SK-N-SH (cell line): Measurements from ENCODE around the gene SESN2. TPM values are rescaled to one million over a fixed set of nuclear protein-coding genes. Genes with fewer than 3 reads are reported as not detected.

Experiments
- CTCF ChIA-PET: fragments of 300-600, 350-600 bp; formaldehyde crosslinking; extraction: SDS; loops from one replicate; lab custom pipeline; 2021; lab: Yijun Ruan, JAX
- POLR2A ChIA-PET: fragments of 350-600 bp; sonication (Branson Sonifier 250); formaldehyde crosslinking; extraction: SDS; loops from one replicate; lab custom pipeline; 2020; ENCODE audit warnings: antibody characterized with exemption, inconsistent platforms; lab: Yijun Ruan, JAX
- DNase-seq: peaks from one replicate; pipeline ENCODE4 v3.0.0; 2012
- H2AFZ ChIP-seq: fragments of 200-600 bp; sonication (generic); 2 replicates; pipeline ENCODE4 v1.8.1; 2016; ENCODE audit warnings: antibody characterized with exemption, mild to moderate bottlenecking, low read depth
- H3F3A ChIP-seq: fragments of 200-600 bp; sonication (generic); replicated peaks from 2 replicates; pipeline ENCODE3; 2016; ENCODE audit warnings: antibody characterized with exemption, mild to moderate bottlenecking; ENCODE audit not compliant: insufficient read depth
- H3K27ac ChIP-seq, 2 experiments: fragments of 200-500 bp in 1 of 2; fragments of 200-600 bp in 1 of 2; sonication (Bioruptor generic) in 1 of 2; sonication (generic), shearing (Covaris generic) in 1 of 2; 2 replicates each; pipeline versions ENCODE4 v1.5.1 to v1.6.1; 2014 to 2016; ENCODE audit warnings: low read depth in 2 of 2, inconsistent platforms in 1 of 2, low read length in 1 of 2, mild to moderate bottlenecking in 1 of 2, mixed read lengths in 1 of 2
- H3K27me3 ChIP-seq: fragments of 200-600 bp; sonication (generic), shearing (Covaris generic); 2 replicates; pipeline ENCODE4 v1.6.1; 2016; ENCODE audit warnings: mixed run types; ENCODE audit not compliant: insufficient read depth
- H3K36me3 ChIP-seq, 2 experiments: fragments of 200-500 bp in 1 of 2; fragments of 200-600 bp in 1 of 2; sonication (Bioruptor generic) in 1 of 2; sonication (generic) in 1 of 2; replicated peaks in 1 of 2; 2 replicates each; pipeline versions ENCODE3 to v1.5.1; 2014 to 2016; ENCODE audit warnings: low read length in 1 of 2, mild to moderate bottlenecking in 1 of 2; ENCODE audit not compliant: insufficient read depth in 2 of 2, control insufficient read depth in 1 of 2
- H3K4me1 ChIP-seq, 2 experiments: fragments of 200-500 bp in 1 of 2; fragments of 200-600 bp in 1 of 2; sonication (Bioruptor generic) in 1 of 2; sonication (generic), shearing (Covaris generic) in 1 of 2; 2 replicates each; pipeline versions ENCODE4 v1.5.1 to v1.6.1; 2014 to 2016; ENCODE audit warnings: low read depth in 1 of 2, low read length in 1 of 2, mixed run types in 1 of 2; ENCODE audit not compliant: insufficient read depth in 2 of 2, control insufficient read depth in 1 of 2
- H3K4me2 ChIP-seq: fragments of 200-600 bp; sonication (generic), shearing (Covaris generic); 2 replicates; pipeline ENCODE4 v1.6.1; 2017; ENCODE audit warnings: mixed run types
- H3K4me3 ChIP-seq, 2 experiments: fragments of 200-500 bp in 1 of 2; fragments of 200-600 bp in 1 of 2; sonication (Bioruptor generic) in 1 of 2; sonication (generic), shearing (Covaris generic) in 1 of 2; 2 replicates each; pipeline versions ENCODE4 v1.5.1 to v1.8.1; 2014 to 2016; ENCODE audit warnings: low read depth in 2 of 2, inconsistent platforms in 1 of 2, low read length in 1 of 2, mild to moderate bottlenecking in 1 of 2, mixed read lengths in 1 of 2, moderate library complexity in 1 of 2
- H3K79me2 ChIP-seq: fragments of 200-600 bp; sonication (generic); 2 replicates; pipeline ENCODE4 v1.8.1; 2017; ENCODE audit warnings: mild to moderate bottlenecking; ENCODE audit not compliant: insufficient read depth
- H3K9ac ChIP-seq: fragments of 200-600 bp; sonication (generic); 2 replicates; pipeline ENCODE4 v1.6.1; 2017; ENCODE audit warnings: mixed run types
- H3K9me2 ChIP-seq: fragments of 200-600 bp; sonication (generic); 2 replicates; pipeline ENCODE4 v1.6.1; 2017; ENCODE audit warnings: mixed run types
- H3K9me3 ChIP-seq: fragments of 200-600 bp; sonication (generic); 2 replicates; pipeline ENCODE4 v1.6.1; 2017; ENCODE audit warnings: mixed run types, mild to moderate bottlenecking, moderate library complexity
- H4K20me1 ChIP-seq: fragments of 200-600 bp; sonication (generic); 2 replicates; pipeline ENCODE4 v1.6.1; 2017; ENCODE audit warnings: mild to moderate bottlenecking, mixed run types; ENCODE audit not compliant: insufficient read depth
- CTCF ChIP-seq: fragments of 200-600 bp; sonication (generic); IDR thresholded peaks from 2 replicates; pipeline ENCODE4 v1.6.1; 2017; ENCODE audit warnings: antibody characterized with exemption, mild to moderate bottlenecking, moderate library complexity
- ELF1 ChIP-seq: IDR thresholded peaks from 2 replicates; pipeline ENCODE4 v1.4.0; 2012
- EZH2phosphoT487 ChIP-seq: fragments of 200-600 bp; sonication (generic); IDR thresholded peaks from 2 replicates; pipeline ENCODE4 v1.6.1; 2017; ENCODE audit warnings: low read depth, mixed run types, mild to moderate bottlenecking, antibody characterized with exemption, moderate library complexity, borderline replicate concordance
- FOSL2 ChIP-seq: IDR thresholded peaks from 2 replicates; pipeline ENCODE4 v1.4.0; 2012; ENCODE audit warnings: low read depth, mild to moderate bottlenecking, moderate library complexity, borderline replicate concordance
- IRF3 ChIP-seq: fragments of 150-350 bp; IDR thresholded peaks from 2 replicates; pipeline ENCODE4 v1.6.1; 2016; ENCODE audit warnings: mild to moderate bottlenecking, low read depth, low read length
- MAX ChIP-seq: IDR thresholded peaks from 2 replicates; pipeline ENCODE4 v1.4.0; 2012; ENCODE audit warnings: low read depth
- MXI1 ChIP-seq: IDR thresholded peaks from 2 replicates; pipeline ENCODE4 v1.6.1; 2012; ENCODE audit warnings: mild to moderate bottlenecking, low read depth, low read length, improper control_type of control experiment
- NFIC ChIP-seq: IDR thresholded peaks from 2 replicates; pipeline ENCODE4 v1.4.0; 2012; ENCODE audit warnings: borderline replicate concordance
- NRF1 ChIP-seq: IDR thresholded peaks from 2 replicates; pipeline ENCODE4 v1.6.1; 2012; ENCODE audit warnings: low read depth, mild to moderate bottlenecking, low read length
- PBX3 ChIP-seq: IDR thresholded peaks from 2 replicates; pipeline ENCODE4; 2012
- POLR2AphosphoS5 ChIP-seq: IDR thresholded peaks from 2 replicates; pipeline ENCODE4 v1.6.1; 2012; ENCODE audit warnings: low read depth, low read length
- RAD21 ChIP-seq: IDR thresholded peaks from 2 replicates; pipeline ENCODE4 v1.6.1; 2012; ENCODE audit warnings: mild to moderate bottlenecking, low read length
- REST ChIP-seq: IDR thresholded peaks from 2 replicates; pipeline ENCODE4 v1.6.1; 2012; ENCODE audit warnings: mild to moderate bottlenecking, low read depth, low read length, moderate library complexity
- TAF1 ChIP-seq: IDR thresholded peaks from 2 replicates; pipeline ENCODE4 v1.6.1; 2012; ENCODE audit warnings: low read depth, mild to moderate bottlenecking, low read length, moderate library complexity, borderline replicate concordance
- TCF12 ChIP-seq: IDR thresholded peaks from 2 replicates; pipeline ENCODE4 v1.4.0; 2012
- TEAD4 ChIP-seq: IDR thresholded peaks from 2 replicates; pipeline ENCODE4 v1.4.0; 2012; ENCODE audit warnings: mild to moderate bottlenecking, borderline replicate concordance; ENCODE audit not compliant: insufficient read depth
- USF2 ChIP-seq: fragments of 150-350 bp; IDR thresholded peaks from 2 replicates; pipeline ENCODE4 v1.6.1; 2017; ENCODE audit warnings: antibody characterized with exemption, low read length, low read depth, borderline replicate concordance
- YY1 ChIP-seq: IDR thresholded peaks from 2 replicates; pipeline ENCODE4 v1.4.0; 2012; ENCODE audit warnings: low read depth, mild to moderate bottlenecking
- WGBS: methylation state at CpG from one replicate; pipeline ENCODE4 v1.1.6; 2017; ENCODE audit warnings: low lambda C conversion rate; 5-methylcytosine and 5-hydroxymethylcytosine counted together
- polyA plus RNA-seq, 3 experiments: library from polyadenylated mRNA; depleted of rRNA; stranded (reverse); fragments of >200 nt; gene quantifications; 2 replicates each; pipeline ENCODE4 v1.2.3, GENCODE V29; 2012

SESN2 gene
- polyA plus RNA-seq, 1 of the 3 experiments (the other 2 are of a cell fraction), result 14.1 TPM

- TF ChIP-seq IRF3 (no peak), MXI1 (no peak), TEAD4 (no peak), FOSL2 (no peak), POLR2AphosphoS5 (no peak), RAD21 (no peak), NFIC (no peak), TCF12 (no peak), EZH2phosphoT487 (no peak), PBX3 (no peak), CTCF (no peak), TAF1 (no peak)
These were observed 47.1 kb downstream of the SESN2 start (continued) for GRCh38 chr1:28306301-28306949.

- H3K4me2 ChIP-seq, result no peak overlapping the region
- no peaks in the 10 kb centered on the region for H4K20me1 ChIP-seq
- no peaks in the 10 kb centered on the region for H3K36me3 ChIP-seq
- no peaks in the 10 kb centered on the region for H3K4me1 ChIP-seq
- no peak overlapping the region for H3K27ac ChIP-seq
- no peaks in the 10 kb centered on the region for H3K27me3 ChIP-seq
- no peak for DNase-seq
- no peaks in the 10 kb centered on the region for H3F3A ChIP-seq
- 58% methylated on average over 3 of the region's 3 CpGs for WGBS
- no peak overlapping the region for H3K4me3 ChIP-seq
- ChIA-PET CTCF (no interaction called here), POLR2A (no interaction called here)
- no peak overlapping the region for H3K9ac ChIP-seq
- no peaks in the 10 kb centered on the region for H3K79me2 ChIP-seq
- no peaks in the 10 kb centered on the region for H3K9me3 ChIP-seq
- no peaks in the 10 kb centered on the region for H3K9me2 ChIP-seq
- no peak overlapping the region for H2AFZ ChIP-seq
- no peak for TF ChIP-seq NRF1
- TF ChIP-seq CTCF, result no peak
- TF ChIP-seq YY1, result no peak
- no peak for TF ChIP-seq PBX3
- no peak for TF ChIP-seq RAD21
- no peak for TF ChIP-seq MAX
- TF ChIP-seq TAF1, result no peak
- TF ChIP-seq ELF1, result no peak
- TF ChIP-seq REST, result no peak
- TF ChIP-seq USF2, result no peak
These were observed 49.4 kb downstream of the SESN2 start for GRCh38 chr1:28308750-28309149.
